WTC11 (cell line): ENCODE measurements around the gene MYORG. TPM values are rescaled to one million over a fixed set of nuclear protein-coding genes. Genes with fewer than 3 reads are reported as not detected.

ENCODE experiments used
- ATAC-seq: fragments of 200-7000 bp; cut with Tn5 transposase; 2 replicates; pipeline ENCODE4 v1.10.0; 2021; ENCODE audit warnings: mild to moderate bottlenecking, moderate library complexity
- CTCF ChIA-PET: fragments of 300-600 bp; sonication (Branson Sonifier 250); formaldehyde crosslinking; loops from one replicate; lab custom pipeline; 2021; ENCODE audit warnings: antibody characterized with exemption; lab: Charles Lee
- POLR2A ChIA-PET: fragments of 350-600 bp; sonication (Branson Sonifier 250); formaldehyde crosslinking; loops from one replicate; lab custom pipeline; 2021; ENCODE audit warnings: antibody characterized with exemption; lab: Charles Lee
- DNase-seq: peaks from one replicate; pipeline ENCODE4 v3.0.0; 2021; ENCODE audit warnings: low spot score
- H3K27ac Mint-ChIP-seq: 2 replicates; pipeline ENCODE4 v1.8.0; 2021; ENCODE audit warnings: mixed read lengths
- H3K27me3 Mint-ChIP-seq: 2 replicates; pipeline ENCODE4 v1.8.0; 2021; ENCODE audit warnings: low read depth, mild to moderate bottlenecking, moderate library complexity, mixed read lengths
- H3K36me3 Mint-ChIP-seq: 2 replicates; pipeline ENCODE4 v1.8.0; 2021; ENCODE audit warnings: mixed read lengths
- H3K4me1 Mint-ChIP-seq: 2 replicates; pipeline ENCODE4 v1.8.0; 2022; ENCODE audit warnings: mixed read lengths
- H3K4me3 Mint-ChIP-seq: 2 replicates; pipeline ENCODE4 v1.8.0; 2021; ENCODE audit warnings: mild to moderate bottlenecking, moderate library complexity, mixed read lengths
- H3K9me3 Mint-ChIP-seq: 2 replicates; pipeline ENCODE4 v1.8.0; 2021; ENCODE audit warnings: mixed read lengths
- GABPB1 ChIP-seq: sonication (generic); formaldehyde crosslinking; IDR thresholded peaks from 2 replicates; pipeline ENCODE4 v1.8.1; 2023; ENCODE audit warnings: mild to moderate bottlenecking, missing genetic modification reagents
- KAT7 ChIP-seq: sonication (generic); formaldehyde crosslinking; IDR thresholded peaks from 2 replicates; pipeline ENCODE4 v1.8.1; 2023; ENCODE audit warnings: missing genetic modification reagents, mild to moderate bottlenecking, borderline replicate concordance
- MYBL2 ChIP-seq: sonication (generic); formaldehyde crosslinking; IDR thresholded peaks from 2 replicates; pipeline ENCODE4 v1.8.1; 2023; ENCODE audit warnings: mild to moderate bottlenecking, moderate library complexity, missing genetic modification reagents
- NFE2L1 ChIP-seq: sonication (generic); formaldehyde crosslinking; IDR thresholded peaks from 2 replicates; pipeline ENCODE4 v1.8.1; 2023; ENCODE audit warnings: missing genetic modification reagents
- TEAD1 ChIP-seq: sonication (generic); formaldehyde crosslinking; IDR thresholded peaks from 2 replicates; pipeline ENCODE4 v1.8.0; 2022; ENCODE audit warnings: mild to moderate bottlenecking, missing genetic modification reagents
- ZBTB21 ChIP-seq: sonication (generic); formaldehyde crosslinking; IDR thresholded peaks from 2 replicates; pipeline ENCODE4 v1.8.1; 2023; ENCODE audit warnings: mild to moderate bottlenecking, missing genetic modification reagents, borderline replicate concordance
- ZNF232 ChIP-seq: sonication (generic); formaldehyde crosslinking; IDR thresholded peaks from 2 replicates; pipeline ENCODE4 v1.8.0; 2022; ENCODE audit warnings: mild to moderate bottlenecking, missing genetic modification reagents
- total RNA-seq: library from RNA; stranded (reverse); gene quantifications from 3 replicates; pipeline ENCODE4 v1.2.3, GENCODE V29; 2021
- TF ChIP-seq, protein P1 (sequence below): sonication (generic); formaldehyde crosslinking; IDR thresholded peaks from 2 replicates; pipeline ENCODE4 v1.8.0; 2022; ENCODE audit warnings: missing genetic modification reagents
- TF ChIP-seq, protein P2 (sequence below): sonication (generic); formaldehyde crosslinking; IDR thresholded peaks from 2 replicates; pipeline ENCODE4 v1.8.1; 2023; ENCODE audit warnings: mild to moderate bottlenecking, missing genetic modification reagents
- TF ChIP-seq, protein P3 (sequence below): sonication (generic); formaldehyde crosslinking; IDR thresholded peaks from 2 replicates; pipeline ENCODE4 v1.8.1; 2022; ENCODE audit warnings: mild to moderate bottlenecking, moderate library complexity, missing genetic modification reagents
- TF ChIP-seq, protein P4 (sequence below): fragments of 200-600 bp; IDR thresholded peaks from 2 replicates; pipeline ENCODE4 v1.8.0; 2022; ENCODE audit warnings: antibody characterized with exemption
- TF ChIP-seq, protein P5 (sequence below): sonication (generic); formaldehyde crosslinking; IDR thresholded peaks from 2 replicates; pipeline ENCODE4 v1.8.1; 2023; ENCODE audit warnings: mild to moderate bottlenecking, missing genetic modification reagents
- TF ChIP-seq, protein P6 (sequence below): fragments of 250-450 bp; sonication (Bioruptor Pico); IDR thresholded peaks from 2 replicates; pipeline ENCODE4 v1.8.0; 2021; ENCODE audit warnings: mild to moderate bottlenecking
- TF ChIP-seq, protein P7 (sequence below): fragments of 250-450 bp; sonication (Bioruptor Pico); IDR thresholded peaks from 2 replicates; pipeline ENCODE4 v1.9.0; 2021; ENCODE audit warnings: mild to moderate bottlenecking

Gene MYORG
- total RNA-seq, 1 experiment from 2014 or later, result 18.9 TPM

DNA sequence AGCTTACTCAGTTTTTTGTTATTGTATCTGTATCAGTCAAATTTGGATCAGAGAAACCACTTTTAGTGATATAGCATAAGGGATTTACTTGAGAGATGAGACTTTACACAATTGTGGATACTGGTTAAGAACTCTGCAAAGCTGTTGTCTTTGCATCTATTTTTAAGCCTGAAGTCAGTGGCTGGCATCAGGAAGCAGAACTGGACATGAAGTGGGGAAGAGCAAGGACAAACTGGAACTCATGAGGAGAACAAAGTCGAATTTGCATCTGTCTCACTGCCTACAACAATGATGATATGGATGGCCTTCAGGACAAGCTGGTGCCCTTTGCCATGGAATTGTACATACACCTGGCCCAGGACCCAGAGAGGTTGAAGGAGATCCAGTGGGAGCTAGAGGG is 15.8 kb upstream of the MYORG start (continued):
- TF ChIP-seq, protein P1, sequence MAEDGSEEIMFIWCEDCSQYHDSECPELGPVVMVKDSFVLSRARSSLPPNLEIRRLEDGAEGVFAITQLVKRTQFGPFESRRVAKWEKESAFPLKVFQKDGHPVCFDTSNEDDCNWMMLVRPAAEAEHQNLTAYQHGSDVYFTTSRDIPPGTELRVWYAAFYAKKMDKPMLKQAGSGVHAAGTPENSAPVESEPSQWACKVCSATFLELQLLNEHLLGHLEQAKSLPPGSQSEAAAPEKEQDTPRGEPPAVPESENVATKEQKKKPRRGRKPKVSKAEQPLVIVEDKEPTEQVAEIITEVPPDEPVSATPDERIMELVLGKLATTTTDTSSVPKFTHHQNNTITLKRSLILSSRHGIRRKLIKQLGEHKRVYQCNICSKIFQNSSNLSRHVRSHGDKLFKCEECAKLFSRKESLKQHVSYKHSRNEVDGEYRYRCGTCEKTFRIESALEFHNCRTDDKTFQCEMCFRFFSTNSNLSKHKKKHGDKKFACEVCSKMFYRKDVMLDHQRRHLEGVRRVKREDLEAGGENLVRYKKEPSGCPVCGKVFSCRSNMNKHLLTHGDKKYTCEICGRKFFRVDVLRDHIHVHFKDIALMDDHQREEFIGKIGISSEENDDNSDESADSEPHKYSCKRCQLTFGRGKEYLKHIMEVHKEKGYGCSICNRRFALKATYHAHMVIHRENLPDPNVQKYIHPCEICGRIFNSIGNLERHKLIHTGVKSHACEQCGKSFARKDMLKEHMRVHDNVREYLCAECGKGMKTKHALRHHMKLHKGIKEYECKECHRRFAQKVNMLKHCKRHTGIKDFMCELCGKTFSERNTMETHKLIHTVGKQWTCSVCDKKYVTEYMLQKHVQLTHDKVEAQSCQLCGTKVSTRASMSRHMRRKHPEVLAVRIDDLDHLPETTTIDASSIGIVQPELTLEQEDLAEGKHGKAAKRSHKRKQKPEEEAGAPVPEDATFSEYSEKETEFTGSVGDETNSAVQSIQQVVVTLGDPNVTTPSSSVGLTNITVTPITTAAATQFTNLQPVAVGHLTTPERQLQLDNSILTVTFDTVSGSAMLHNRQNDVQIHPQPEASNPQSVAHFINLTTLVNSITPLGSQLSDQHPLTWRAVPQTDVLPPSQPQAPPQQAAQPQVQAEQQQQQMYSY (CRISPR knock-in tag), result no peak
- TF ChIP-seq, protein P2, sequence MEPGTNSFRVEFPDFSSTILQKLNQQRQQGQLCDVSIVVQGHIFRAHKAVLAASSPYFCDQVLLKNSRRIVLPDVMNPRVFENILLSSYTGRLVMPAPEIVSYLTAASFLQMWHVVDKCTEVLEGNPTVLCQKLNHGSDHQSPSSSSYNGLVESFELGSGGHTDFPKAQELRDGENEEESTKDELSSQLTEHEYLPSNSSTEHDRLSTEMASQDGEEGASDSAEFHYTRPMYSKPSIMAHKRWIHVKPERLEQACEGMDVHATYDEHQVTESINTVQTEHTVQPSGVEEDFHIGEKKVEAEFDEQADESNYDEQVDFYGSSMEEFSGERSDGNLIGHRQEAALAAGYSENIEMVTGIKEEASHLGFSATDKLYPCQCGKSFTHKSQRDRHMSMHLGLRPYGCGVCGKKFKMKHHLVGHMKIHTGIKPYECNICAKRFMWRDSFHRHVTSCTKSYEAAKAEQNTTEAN (CRISPR knock-in tag), result no peak
- TF ChIP-seq, protein P3, sequence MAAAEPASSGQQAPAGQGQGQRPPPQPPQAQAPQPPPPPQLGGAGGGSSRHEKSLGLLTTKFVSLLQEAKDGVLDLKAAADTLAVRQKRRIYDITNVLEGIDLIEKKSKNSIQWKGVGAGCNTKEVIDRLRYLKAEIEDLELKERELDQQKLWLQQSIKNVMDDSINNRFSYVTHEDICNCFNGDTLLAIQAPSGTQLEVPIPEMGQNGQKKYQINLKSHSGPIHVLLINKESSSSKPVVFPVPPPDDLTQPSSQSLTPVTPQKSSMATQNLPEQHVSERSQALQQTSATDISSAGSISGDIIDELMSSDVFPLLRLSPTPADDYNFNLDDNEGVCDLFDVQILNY, result no peak
- TF ChIP-seq TEAD1 (CRISPR knock-in tag), result no peak
- TF ChIP-seq, protein P4, sequence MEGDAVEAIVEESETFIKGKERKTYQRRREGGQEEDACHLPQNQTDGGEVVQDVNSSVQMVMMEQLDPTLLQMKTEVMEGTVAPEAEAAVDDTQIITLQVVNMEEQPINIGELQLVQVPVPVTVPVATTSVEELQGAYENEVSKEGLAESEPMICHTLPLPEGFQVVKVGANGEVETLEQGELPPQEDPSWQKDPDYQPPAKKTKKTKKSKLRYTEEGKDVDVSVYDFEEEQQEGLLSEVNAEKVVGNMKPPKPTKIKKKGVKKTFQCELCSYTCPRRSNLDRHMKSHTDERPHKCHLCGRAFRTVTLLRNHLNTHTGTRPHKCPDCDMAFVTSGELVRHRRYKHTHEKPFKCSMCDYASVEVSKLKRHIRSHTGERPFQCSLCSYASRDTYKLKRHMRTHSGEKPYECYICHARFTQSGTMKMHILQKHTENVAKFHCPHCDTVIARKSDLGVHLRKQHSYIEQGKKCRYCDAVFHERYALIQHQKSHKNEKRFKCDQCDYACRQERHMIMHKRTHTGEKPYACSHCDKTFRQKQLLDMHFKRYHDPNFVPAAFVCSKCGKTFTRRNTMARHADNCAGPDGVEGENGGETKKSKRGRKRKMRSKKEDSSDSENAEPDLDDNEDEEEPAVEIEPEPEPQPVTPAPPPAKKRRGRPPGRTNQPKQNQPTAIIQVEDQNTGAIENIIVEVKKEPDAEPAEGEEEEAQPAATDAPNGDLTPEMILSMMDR, result no peak

DNA sequence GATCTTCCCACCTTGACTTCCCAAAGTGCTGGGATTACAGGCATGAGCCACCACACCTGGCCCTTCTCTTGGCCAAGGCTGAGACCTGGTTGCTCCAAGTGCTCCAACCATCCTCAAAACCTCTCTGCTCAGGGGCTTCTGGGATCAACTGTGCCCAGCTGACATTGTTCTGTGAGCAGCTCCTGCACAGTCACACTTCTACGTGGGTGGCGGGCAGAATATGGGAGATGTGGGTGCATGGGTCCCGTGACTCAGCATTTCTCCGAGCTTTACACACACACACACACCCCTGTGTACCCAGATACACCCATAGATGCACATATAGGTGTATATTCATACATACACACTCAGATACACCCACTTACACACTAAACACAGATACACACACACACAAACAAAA is 10.5 kb upstream of the MYORG start:
- no peaks in the 10 kb centered on the region for H3K4me1 Mint-ChIP-seq
- POLR2A ChIA-PET, result interaction anchor here (0.5 kb wide), 1 partner anchor 319 kb away, joined by 4 read pairs; no protein-coding TSS in a partner anchor
- DNase-seq (no peak), ATAC-seq (no peak)
- H3K9me3 Mint-ChIP-seq, result no peaks in the 10 kb centered on the region
- no peaks in the 10 kb centered on the region for H3K36me3 Mint-ChIP-seq
- H3K4me3 Mint-ChIP-seq, result no peak overlapping the region
- no peak overlapping the region for H3K27ac Mint-ChIP-seq
- TF ChIP-seq, protein P5, sequence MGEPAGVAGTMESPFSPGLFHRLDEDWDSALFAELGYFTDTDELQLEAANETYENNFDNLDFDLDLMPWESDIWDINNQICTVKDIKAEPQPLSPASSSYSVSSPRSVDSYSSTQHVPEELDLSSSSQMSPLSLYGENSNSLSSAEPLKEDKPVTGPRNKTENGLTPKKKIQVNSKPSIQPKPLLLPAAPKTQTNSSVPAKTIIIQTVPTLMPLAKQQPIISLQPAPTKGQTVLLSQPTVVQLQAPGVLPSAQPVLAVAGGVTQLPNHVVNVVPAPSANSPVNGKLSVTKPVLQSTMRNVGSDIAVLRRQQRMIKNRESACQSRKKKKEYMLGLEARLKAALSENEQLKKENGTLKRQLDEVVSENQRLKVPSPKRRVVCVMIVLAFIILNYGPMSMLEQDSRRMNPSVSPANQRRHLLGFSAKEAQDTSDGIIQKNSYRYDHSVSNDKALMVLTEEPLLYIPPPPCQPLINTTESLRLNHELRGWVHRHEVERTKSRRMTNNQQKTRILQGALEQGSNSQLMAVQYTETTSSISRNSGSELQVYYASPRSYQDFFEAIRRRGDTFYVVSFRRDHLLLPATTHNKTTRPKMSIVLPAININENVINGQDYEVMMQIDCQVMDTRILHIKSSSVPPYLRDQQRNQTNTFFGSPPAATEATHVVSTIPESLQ (CRISPR knock-in tag), result no peak
- no peak for TF ChIP-seq GABPB1 (CRISPR knock-in tag)
- no peak for TF ChIP-seq NFE2L1 (CRISPR knock-in tag)
- TF ChIP-seq, protein P3, result no peak
- TF ChIP-seq, protein P6, sequence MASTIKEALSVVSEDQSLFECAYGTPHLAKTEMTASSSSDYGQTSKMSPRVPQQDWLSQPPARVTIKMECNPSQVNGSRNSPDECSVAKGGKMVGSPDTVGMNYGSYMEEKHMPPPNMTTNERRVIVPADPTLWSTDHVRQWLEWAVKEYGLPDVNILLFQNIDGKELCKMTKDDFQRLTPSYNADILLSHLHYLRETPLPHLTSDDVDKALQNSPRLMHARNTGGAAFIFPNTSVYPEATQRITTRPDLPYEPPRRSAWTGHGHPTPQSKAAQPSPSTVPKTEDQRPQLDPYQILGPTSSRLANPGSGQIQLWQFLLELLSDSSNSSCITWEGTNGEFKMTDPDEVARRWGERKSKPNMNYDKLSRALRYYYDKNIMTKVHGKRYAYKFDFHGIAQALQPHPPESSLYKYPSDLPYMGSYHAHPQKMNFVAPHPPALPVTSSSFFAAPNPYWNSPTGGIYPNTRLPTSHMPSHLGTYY (CRISPR knock-in tag), result no peak
- no peak for TF ChIP-seq ZNF232 (CRISPR knock-in tag)
- TF ChIP-seq MYBL2 (CRISPR knock-in tag), result no peak
- no peak for TF ChIP-seq ZBTB21 (CRISPR knock-in tag)
- TF ChIP-seq KAT7 (CRISPR knock-in tag), result no peak
- TF ChIP-seq, protein P7, sequence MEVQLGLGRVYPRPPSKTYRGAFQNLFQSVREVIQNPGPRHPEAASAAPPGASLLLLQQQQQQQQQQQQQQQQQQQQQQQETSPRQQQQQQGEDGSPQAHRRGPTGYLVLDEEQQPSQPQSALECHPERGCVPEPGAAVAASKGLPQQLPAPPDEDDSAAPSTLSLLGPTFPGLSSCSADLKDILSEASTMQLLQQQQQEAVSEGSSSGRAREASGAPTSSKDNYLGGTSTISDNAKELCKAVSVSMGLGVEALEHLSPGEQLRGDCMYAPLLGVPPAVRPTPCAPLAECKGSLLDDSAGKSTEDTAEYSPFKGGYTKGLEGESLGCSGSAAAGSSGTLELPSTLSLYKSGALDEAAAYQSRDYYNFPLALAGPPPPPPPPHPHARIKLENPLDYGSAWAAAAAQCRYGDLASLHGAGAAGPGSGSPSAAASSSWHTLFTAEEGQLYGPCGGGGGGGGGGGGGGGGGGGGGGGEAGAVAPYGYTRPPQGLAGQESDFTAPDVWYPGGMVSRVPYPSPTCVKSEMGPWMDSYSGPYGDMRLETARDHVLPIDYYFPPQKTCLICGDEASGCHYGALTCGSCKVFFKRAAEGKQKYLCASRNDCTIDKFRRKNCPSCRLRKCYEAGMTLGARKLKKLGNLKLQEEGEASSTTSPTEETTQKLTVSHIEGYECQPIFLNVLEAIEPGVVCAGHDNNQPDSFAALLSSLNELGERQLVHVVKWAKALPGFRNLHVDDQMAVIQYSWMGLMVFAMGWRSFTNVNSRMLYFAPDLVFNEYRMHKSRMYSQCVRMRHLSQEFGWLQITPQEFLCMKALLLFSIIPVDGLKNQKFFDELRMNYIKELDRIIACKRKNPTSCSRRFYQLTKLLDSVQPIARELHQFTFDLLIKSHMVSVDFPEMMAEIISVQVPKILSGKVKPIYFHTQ (CRISPR knock-in tag), result no peak
- H3K27me3 Mint-ChIP-seq, result peaks cover 28% of the 10 kb centered on the region
- CTCF ChIA-PET, result no interaction called here
